Airway epithelial cell (primary cell): ENCODE results near the gene DIO3. TPM values are rescaled to one million over a fixed set of nuclear protein-coding genes. Genes with fewer than 3 reads are reported as not detected.

Experiments used
- total RNA-seq: library from RNA; depleted of rRNA; stranded (reverse); fragments of >200 nt; gene quantifications from 2 replicates; pipeline ENCODE4 v1.2.3, GENCODE V29; 2015

The DIO3 gene
- not detected in 2 replicates for total RNA-seq

GRCh38 chr14:101561145-101561896 lies at the start of gene DIO3:
Gene DIO3 (plus strand): TSS chr14:101561495.

Other genes with a start within 250 kb of the DIO3 start
- gene PPP2R5C, start 200.2 kb downstream of the DIO3 start, total RNA-seq: 72.4 and 78.0 TPM in 2 replicates